Neutrophil (primary cell): Measurements from ENCODE around the gene SLC6A11.

ENCODE experiments used
- H3K27ac ChIP-seq: fragments of 200-600 bp; sonication (generic); 2 replicates; pipeline ENCODE4 v1.5.1; 2016; ENCODE audit warnings: mild to moderate bottlenecking, moderate library complexity
- H3K27me3 ChIP-seq: fragments of 200-600 bp; sonication (generic); 2 replicates; pipeline ENCODE4 v1.6.0; 2016; ENCODE audit warnings: mild to moderate bottlenecking
- H3K36me3 ChIP-seq: fragments of 200-600 bp; sonication (generic); 2 replicates; pipeline ENCODE4 v1.5.1; 2017
- H3K4me1 ChIP-seq, 2 experiments: fragments of 200-600 bp in 1 of 2; sonication (generic) in 1 of 2; 1 replicate in 1 of 2; 2 replicates in 1 of 2; pipeline versions ENCODE4 v1.5.1 to v1.6.1; 2013 to 2016; ENCODE audit warnings: low read depth in 1 of 2, low read length in 1 of 2, mild to moderate bottlenecking in 1 of 2, moderate library complexity in 1 of 2; ENCODE audit not compliant: control insufficient read depth in 1 of 2, insufficient read depth in 1 of 2
- H3K4me3 ChIP-seq, 2 experiments: fragments of 200-600 bp in 1 of 2; sonication (generic) in 1 of 2; 1 replicate in 1 of 2; 2 replicates in 1 of 2; pipeline ENCODE4 v1.5.1; 2013 to 2016; ENCODE audit warnings: low read depth in 1 of 2, low read length in 1 of 2, mild to moderate bottlenecking in 1 of 2, moderate library complexity in 1 of 2
- H3K9me3 ChIP-seq: fragments of 200-600 bp; sonication (generic); 2 replicates; pipeline ENCODE4 v1.5.1; 2016
- TF ChIP-seq, protein P1 (sequence below): fragments of 200-600 bp; sonication (generic); IDR thresholded peaks from 2 replicates; pipeline ENCODE4 v1.5.1; 2016; ENCODE audit warnings: antibody characterized with exemption

SLC6A11 gene

DNA sequence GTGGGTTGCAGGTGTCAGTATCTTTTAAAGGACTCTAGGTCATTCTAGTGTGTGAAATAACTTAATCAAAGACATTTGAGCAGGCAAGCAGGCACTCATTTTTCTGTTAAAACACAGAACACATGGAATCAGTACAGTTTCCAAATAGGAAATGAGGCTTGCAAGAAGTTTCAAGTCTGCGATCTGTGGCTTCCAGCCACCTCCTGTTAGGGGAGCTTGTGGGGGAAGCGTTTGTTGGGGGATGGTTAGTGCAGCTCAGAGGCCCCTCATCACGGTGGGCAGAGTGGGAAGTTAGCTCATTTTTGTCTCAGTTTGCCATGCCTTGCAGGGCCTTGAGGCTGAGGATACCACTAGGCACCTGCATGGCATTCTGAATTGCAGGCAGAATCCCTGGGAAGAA is 59.9 kb downstream of the SLC6A11 start:
- Histone ChIP-seq H3K4me3 (no peak overlapping the region), H3K36me3 (no peaks in the 10 kb centered on the region), H3K4me1 (peaks cover 3 to 10% of the 10 kb centered on the region in 2 experiments), H3K9me3 (no peaks in the 10 kb centered on the region), H3K27ac (no peak overlapping the region), H3K27me3 (no peaks in the 10 kb centered on the region)
- TF ChIP-seq, protein P1, sequence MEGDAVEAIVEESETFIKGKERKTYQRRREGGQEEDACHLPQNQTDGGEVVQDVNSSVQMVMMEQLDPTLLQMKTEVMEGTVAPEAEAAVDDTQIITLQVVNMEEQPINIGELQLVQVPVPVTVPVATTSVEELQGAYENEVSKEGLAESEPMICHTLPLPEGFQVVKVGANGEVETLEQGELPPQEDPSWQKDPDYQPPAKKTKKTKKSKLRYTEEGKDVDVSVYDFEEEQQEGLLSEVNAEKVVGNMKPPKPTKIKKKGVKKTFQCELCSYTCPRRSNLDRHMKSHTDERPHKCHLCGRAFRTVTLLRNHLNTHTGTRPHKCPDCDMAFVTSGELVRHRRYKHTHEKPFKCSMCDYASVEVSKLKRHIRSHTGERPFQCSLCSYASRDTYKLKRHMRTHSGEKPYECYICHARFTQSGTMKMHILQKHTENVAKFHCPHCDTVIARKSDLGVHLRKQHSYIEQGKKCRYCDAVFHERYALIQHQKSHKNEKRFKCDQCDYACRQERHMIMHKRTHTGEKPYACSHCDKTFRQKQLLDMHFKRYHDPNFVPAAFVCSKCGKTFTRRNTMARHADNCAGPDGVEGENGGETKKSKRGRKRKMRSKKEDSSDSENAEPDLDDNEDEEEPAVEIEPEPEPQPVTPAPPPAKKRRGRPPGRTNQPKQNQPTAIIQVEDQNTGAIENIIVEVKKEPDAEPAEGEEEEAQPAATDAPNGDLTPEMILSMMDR, result no peak

DNA sequence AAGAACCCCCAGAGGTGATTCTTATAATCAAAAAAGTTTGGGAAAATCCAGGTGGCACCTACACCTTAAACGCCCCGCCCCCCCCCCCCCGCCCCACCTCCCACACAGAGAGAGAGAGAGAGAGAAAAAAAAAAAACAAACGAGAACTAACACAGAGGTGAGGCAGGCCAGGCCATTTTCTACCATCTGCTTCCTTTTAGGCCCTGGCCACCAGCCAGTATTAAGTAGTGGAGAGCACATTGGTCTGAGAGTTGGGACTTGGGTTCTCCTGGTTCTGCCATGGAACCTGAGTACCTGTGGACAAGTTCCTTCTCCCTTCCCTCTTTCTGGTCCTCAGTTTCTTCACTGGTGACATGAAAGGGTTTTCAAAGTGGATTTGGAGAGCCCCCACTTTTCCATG is 60.6 kb downstream of the SLC6A11 start:
- Histone ChIP-seq H3K9me3 (no peaks in the 10 kb centered on the region), H3K4me3 (no peak overlapping the region), H3K27ac (no peak overlapping the region), H3K36me3 (no peaks in the 10 kb centered on the region), H3K4me1 (peaks cover 3 to 10% of the 10 kb centered on the region in 2 experiments), H3K27me3 (no peaks in the 10 kb centered on the region)
- TF ChIP-seq, protein P1, result no peak

DNA sequence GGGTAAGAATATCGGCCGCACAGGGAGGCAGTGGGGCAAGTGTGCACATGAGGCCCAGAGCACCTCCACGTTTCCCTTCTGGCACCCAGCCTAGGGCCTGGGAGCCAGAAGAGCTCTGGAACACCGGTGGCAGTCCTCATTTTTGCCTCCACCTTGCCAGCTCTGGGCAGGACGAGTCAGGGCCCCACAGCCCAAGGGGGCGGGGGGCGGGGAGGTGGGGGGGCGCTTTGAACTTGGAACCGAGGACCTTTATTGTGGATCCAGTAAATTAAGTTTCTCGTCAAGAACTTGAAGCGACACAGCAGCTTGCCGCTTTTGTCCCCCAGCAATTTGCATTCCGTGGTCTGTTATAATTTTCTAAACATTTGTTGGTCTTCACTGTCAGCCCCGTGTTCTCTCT is 66.8 kb downstream of the SLC6A11 start:
- Histone ChIP-seq H3K4me3 (no peak overlapping the region), H3K4me1 (no peaks in the 10 kb centered on the region), H3K27me3 (no peaks in the 10 kb centered on the region), H3K36me3 (no peaks in the 10 kb centered on the region), H3K27ac (no peak overlapping the region), H3K9me3 (no peaks in the 10 kb centered on the region)
- TF ChIP-seq, protein P1, result no peak

DNA sequence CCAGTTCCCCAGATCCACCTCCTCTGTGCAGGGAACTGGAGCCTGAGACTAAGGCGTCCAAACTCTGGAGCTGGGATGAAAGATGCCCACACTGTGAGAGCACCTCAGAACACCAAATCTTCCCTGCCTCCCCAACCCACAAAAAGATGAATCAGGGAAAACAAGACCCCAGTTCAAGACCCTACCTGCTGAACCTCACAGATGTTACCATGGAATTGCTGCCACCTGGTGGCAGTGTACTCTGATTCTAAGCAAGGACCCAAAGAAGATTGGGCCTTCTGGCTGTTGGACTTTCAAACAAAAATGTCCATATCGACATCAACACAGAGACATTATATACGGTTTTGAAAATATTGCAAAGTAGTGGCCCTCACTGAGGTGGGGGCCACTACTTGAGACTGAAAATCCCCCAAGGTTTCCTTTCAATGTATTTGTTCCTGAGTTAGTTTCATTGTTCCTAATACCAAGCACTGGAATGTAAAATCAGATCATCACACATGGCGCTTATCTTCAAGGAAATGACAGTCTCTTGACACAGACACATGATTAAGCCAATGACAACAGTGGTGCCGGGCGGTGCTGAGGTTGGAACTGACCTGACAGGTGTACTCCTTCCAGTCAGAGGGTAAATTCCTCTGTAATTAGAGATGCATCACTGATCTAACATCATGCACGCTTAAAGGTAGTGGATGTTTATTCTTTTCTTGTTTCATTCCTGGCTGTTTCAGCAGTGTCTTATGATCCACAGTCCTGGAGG is 67.6 kb downstream of the SLC6A11 start:
- H3K4me1 ChIP-seq, result no peaks in the 10 kb centered on the region
- H3K36me3 ChIP-seq, result no peaks in the 10 kb centered on the region
- H3K27me3 ChIP-seq, result no peaks in the 10 kb centered on the region
- no peak overlapping the region for H3K4me3 ChIP-seq
- TF ChIP-seq, protein P1, result no peak
- H3K9me3 ChIP-seq, result no peaks in the 10 kb centered on the region
- H3K27ac ChIP-seq, result no peak overlapping the region

DNA sequence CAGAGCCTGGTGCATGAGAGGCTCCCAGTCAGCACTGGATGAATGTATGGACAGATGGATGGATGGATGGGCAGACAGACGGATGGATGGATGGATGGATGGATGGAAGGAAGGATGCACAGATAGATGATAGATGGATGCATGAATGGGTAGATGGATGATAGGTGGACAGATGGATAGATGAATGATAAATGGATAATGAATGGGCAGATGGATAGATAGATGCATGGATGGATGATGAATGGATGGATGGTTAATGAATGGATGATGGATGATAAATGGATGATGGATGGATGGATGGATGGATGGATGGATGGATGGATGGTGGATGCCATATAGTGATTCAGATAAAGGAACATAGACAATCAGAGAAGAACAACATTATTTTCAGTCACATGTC is 71.0 kb downstream of the SLC6A11 start:
- TF ChIP-seq, protein P1, result no peak
- Histone ChIP-seq H3K27me3 (no peaks in the 10 kb centered on the region), H3K9me3 (no peaks in the 10 kb centered on the region), H3K27ac (no peak overlapping the region), H3K36me3 (no peaks in the 10 kb centered on the region), H3K4me1 (no peaks in the 10 kb centered on the region), H3K4me3 (no peak overlapping the region)
